ENCODE measurements around the gene SASH3. TPM values are rescaled to one million over a fixed set of nuclear protein-coding genes. Genes with fewer than 3 reads are reported as not detected.
"Not testable (repeated sequence)": the region's sequence is repeated elsewhere in the genome, so short reads cannot be mapped to it uniquely, and the experiment has no call there.

The SASH3 gene
- total RNA-seq, 1 donor from 2014 or later = not detected

DNA sequence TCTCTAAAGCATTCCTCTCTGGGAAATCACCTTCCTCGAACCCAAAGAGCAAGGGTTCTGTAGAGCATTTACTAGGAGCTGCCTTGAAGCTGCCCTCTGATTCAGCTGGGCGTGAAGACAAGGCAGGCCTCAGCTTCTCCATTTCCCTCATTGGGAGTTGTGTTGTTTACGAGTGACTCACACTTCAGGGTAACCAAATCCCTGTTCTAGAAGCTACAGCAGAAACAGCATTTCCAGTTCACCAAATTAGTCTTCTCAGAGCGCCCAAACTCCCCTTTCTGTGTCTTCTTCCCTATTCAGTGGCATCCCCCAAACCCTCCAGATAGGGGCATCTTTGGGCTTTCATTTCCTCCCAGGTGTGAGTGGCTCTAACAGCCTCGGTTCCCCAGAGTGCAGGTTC is 41.8 kb upstream of the SASH3 start:
- peaks cover 3% of the 10 kb centered on the region for H3K36me3 Mint-ChIP-seq (ENCODE audit: low read depth, unreplicated experiment)
- peaks cover 6% of the 10 kb centered on the region for H3K4me1 Mint-ChIP-seq (ENCODE audit: unreplicated experiment)
- TF ChIP-seq CTCF (IDR thresholded peaks at IDR 0.05; ENCODE audit: unreplicated experiment) = no peak

GRCh38 chrX:129738466-129739308 is 41.1 kb upstream of the SASH3 start, which contains the start of gene XPNPEP2:
Gene XPNPEP2 (plus strand): TSS chrX:129738979. CDS start chrX:129739214, 235 bp downstream.
- H3K27ac Mint-ChIP-seq (ENCODE audit: unreplicated experiment) = no peak within 1 kb of the TSS
- H3K9me3 Mint-ChIP-seq (ENCODE audit: unreplicated experiment) = no peaks in the 10 kb centered on the region
- H3K27me3 Mint-ChIP-seq (ENCODE audit: unreplicated experiment) = peaks cover 3% of the 10 kb centered on the region
- no peak within 1 kb of the TSS for H3K4me3 Mint-ChIP-seq (ENCODE audit: unreplicated experiment)
- DNase-seq (ENCODE audit: low spot score) = no peak
- peaks cover 3% of the 10 kb centered on the region for H3K36me3 Mint-ChIP-seq (ENCODE audit: low read depth, unreplicated experiment)
- TF ChIP-seq CTCF (IDR thresholded peaks at IDR 0.05; ENCODE audit: unreplicated experiment) = no peak
- peaks cover 8% of the 10 kb centered on the region for H3K4me1 Mint-ChIP-seq (ENCODE audit: unreplicated experiment)

More for the DNA sequence above, 41.8 kb upstream of the SASH3 start:
- no peaks in the 10 kb centered on the region for H3K9me3 Mint-ChIP-seq (ENCODE audit: unreplicated experiment)
- peaks cover 3% of the 10 kb centered on the region for H3K27me3 Mint-ChIP-seq (ENCODE audit: unreplicated experiment)
- no peak for DNase-seq (ENCODE audit: low spot score)
- H3K4me3 Mint-ChIP-seq (ENCODE audit: unreplicated experiment) = no peak overlapping the region
- no peak overlapping the region for H3K27ac Mint-ChIP-seq (ENCODE audit: unreplicated experiment)

DNA sequence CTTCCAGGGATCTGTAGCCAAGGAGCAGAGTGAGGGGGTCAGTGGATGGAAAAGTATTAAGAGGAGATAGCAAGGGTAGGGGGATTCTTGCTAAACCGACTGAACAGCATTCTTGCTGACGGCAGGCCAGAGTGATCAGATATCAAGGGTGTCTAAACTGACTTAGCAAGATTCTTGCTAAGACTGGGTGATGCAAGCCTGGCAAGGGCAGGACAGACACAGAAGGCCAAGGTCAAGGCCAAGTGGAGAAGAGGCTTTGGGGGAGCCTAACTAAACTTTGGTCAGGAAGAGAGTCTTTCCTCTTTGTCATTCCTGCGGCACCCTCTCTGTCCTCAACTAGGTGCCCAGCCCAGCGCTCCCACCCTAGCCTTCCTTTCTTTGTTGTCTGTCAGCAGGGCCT is 40.2 kb upstream of the SASH3 start:
- Mint-ChIP-seq H3K36me3 (ENCODE audit: low read depth, unreplicated experiment) (peaks cover 3% of the 10 kb centered on the region), H3K4me1 (ENCODE audit: unreplicated experiment) (peaks cover 8% of the 10 kb centered on the region), H3K4me3 (ENCODE audit: unreplicated experiment) (no peak overlapping the region), H3K27me3 (ENCODE audit: unreplicated experiment) (peaks cover 3% of the 10 kb centered on the region), H3K27ac (ENCODE audit: unreplicated experiment) (no peak overlapping the region), H3K9me3 (ENCODE audit: unreplicated experiment) (no peaks in the 10 kb centered on the region)
- no peak for DNase-seq (ENCODE audit: low spot score)
- no peak for TF ChIP-seq CTCF (IDR thresholded peaks at IDR 0.05; ENCODE audit: unreplicated experiment)

GRCh38 chrX:129741880-129742758 is 37.6 kb upstream of the SASH3 start:
- peak; percentile 37 for DNase-seq (ENCODE audit: low spot score)
- Mint-ChIP-seq H3K27ac (ENCODE audit: unreplicated experiment) (no peak overlapping the region), H3K9me3 (ENCODE audit: unreplicated experiment) (no peaks in the 10 kb centered on the region), H3K4me1 (ENCODE audit: unreplicated experiment) (peaks cover 8% of the 10 kb centered on the region), H3K27me3 (ENCODE audit: unreplicated experiment) (no peaks in the 10 kb centered on the region), H3K36me3 (ENCODE audit: low read depth, unreplicated experiment) (no peaks in the 10 kb centered on the region), H3K4me3 (ENCODE audit: unreplicated experiment) (no peak overlapping the region)
- no peak for TF ChIP-seq CTCF (IDR thresholded peaks at IDR 0.05; ENCODE audit: unreplicated experiment)

DNA sequence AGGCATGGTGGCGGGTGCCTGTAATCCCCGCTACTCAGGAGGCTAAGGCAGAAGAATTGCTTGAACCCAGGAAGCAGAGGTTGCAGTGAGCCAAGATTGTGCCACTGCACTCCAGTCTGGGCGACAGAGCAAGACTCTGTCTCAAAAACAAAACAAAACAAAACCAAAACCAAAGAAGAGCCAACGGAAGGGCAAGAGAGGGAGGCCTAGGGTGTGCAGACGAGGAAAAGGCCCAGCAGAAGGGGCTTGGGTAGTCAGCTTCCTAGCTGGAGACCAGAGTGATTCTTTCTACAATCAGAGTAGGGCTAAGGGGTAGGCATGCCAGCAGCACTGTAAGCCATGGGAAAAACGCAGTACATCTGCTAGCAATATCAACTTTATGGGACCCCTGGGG is 37.0 kb upstream of the SASH3 start:
- H3K27me3 Mint-ChIP-seq (ENCODE audit: unreplicated experiment); H3K9me3 Mint-ChIP-seq (ENCODE audit: unreplicated experiment); H3K4me1 Mint-ChIP-seq (ENCODE audit: unreplicated experiment); H3K4me3 Mint-ChIP-seq (ENCODE audit: unreplicated experiment); H3K27ac Mint-ChIP-seq (ENCODE audit: unreplicated experiment); H3K36me3 Mint-ChIP-seq (ENCODE audit: low read depth, unreplicated experiment); DNase-seq (ENCODE audit: low spot score): not testable (repeated sequence)
